Natural killer cell (primary cell): ENCODE data around the gene NCK1. TPM values are rescaled to one million over a fixed set of nuclear protein-coding genes. Genes with fewer than 3 reads are reported as not detected.
A peak's percentile ranks its signal among the peaks of the same experiment; 100 is the strongest.

Experiments used
- ATAC-seq, 3 donors: fragments of 150-1000 bp in 2 of 3; fragments of 200-7000 bp in 1 of 3; cut with Tn5 transposase; 1 replicate in 1 of 3; 2 replicates in 2 of 3; pipeline ENCODE4 v1.10.0; 2021; ENCODE audit warnings: mild to moderate bottlenecking in 2 of 3, moderate library complexity in 2 of 3
- DNase-seq, 2 donors: peaks; one replicate each; pipeline versions ENCODE4 v3.0.0 to v3.0.0-alpha.2; 2013 to 2021; ENCODE audit warnings: mixed read lengths in 1 of 2
- H3K27ac ChIP-seq: one replicate; pipeline ENCODE4 v1.5.1; 2013; ENCODE audit warnings: mild to moderate bottlenecking, low read length
- H3K27me3 ChIP-seq: one replicate; pipeline ENCODE4 v1.6.1; 2013; ENCODE audit warnings: low read length; ENCODE audit not compliant: control insufficient read depth, insufficient read depth
- H3K36me3 ChIP-seq: one replicate; pipeline ENCODE4 v1.6.1; 2013; ENCODE audit warnings: low read length; ENCODE audit not compliant: control insufficient read depth, insufficient read depth
- H3K4me1 ChIP-seq: one replicate; pipeline ENCODE4 v1.6.1; 2013; ENCODE audit warnings: low read length; ENCODE audit not compliant: control insufficient read depth, insufficient read depth
- H3K4me3 ChIP-seq: one replicate; pipeline ENCODE4 v1.5.1; 2013; ENCODE audit warnings: low read length
- H3K9me3 ChIP-seq: one replicate; pipeline ENCODE4 v1.6.1; 2013; ENCODE audit warnings: low read length; ENCODE audit not compliant: control insufficient read depth, insufficient read depth
- H3K27ac Mint-ChIP-seq, 2 donors: one replicate each; pipeline ENCODE4 v1.8.0; 2022; ENCODE audit warnings: mild to moderate bottlenecking in 2 of 2, mixed read lengths in 2 of 2, moderate library complexity in 1 of 2
- H3K27me3 Mint-ChIP-seq, 2 donors: one replicate each; pipeline ENCODE4 v1.8.0; 2022; ENCODE audit warnings: low read depth in 2 of 2, mixed read lengths in 2 of 2
- H3K36me3 Mint-ChIP-seq: one replicate; pipeline ENCODE4 v1.8.0; 2022; ENCODE audit warnings: mixed read lengths
- H3K4me1 Mint-ChIP-seq, 2 donors: one replicate each; pipeline ENCODE4 v1.8.0; 2022; ENCODE audit warnings: mixed read lengths in 2 of 2
- H3K4me3 Mint-ChIP-seq: one replicate; pipeline ENCODE4 v1.8.0; 2022; ENCODE audit warnings: mild to moderate bottlenecking, moderate library complexity, mixed read lengths
- H3K9me3 Mint-ChIP-seq, 2 donors: one replicate each; pipeline ENCODE4 v1.8.0; 2022; ENCODE audit warnings: mixed read lengths in 2 of 2
- WGBS: methylation state at CpG from one replicate; pipeline ENCODE4 v1.1.7; 2013; ENCODE audit warnings: missing lambda C conversion rate; ENCODE audit not compliant: insufficient coverage; 5-methylcytosine and 5-hydroxymethylcytosine counted together
- intact Hi-C: fragments of 100-400 bp; cut with micrococcal nuclease; formaldehyde crosslinking; loops from one replicate; pipeline ENCODE4 v1.14.2; 2022
- total RNA-seq, 4 donors: library from RNA; stranded (reverse); fragments of 120-200 nt in 1 of 4; gene quantifications; one replicate each; pipeline versions ENCODE4 v1.2.3 to v1.2.4, GENCODE V29; 2013 to 2022
- TF ChIP-seq, protein P1 (sequence below): fragments of 200-600 bp; IDR thresholded peaks from one replicate; pipeline ENCODE4 v1.8.0; 2022; ENCODE audit warnings: antibody characterized with exemption

Gene NCK1
- total RNA-seq, 3 donors from 2014 or later (not counting 1 experiment from before 2014, with no cell fraction given), result 61.2 to 77.9 (median 69.5) TPM

DNA sequence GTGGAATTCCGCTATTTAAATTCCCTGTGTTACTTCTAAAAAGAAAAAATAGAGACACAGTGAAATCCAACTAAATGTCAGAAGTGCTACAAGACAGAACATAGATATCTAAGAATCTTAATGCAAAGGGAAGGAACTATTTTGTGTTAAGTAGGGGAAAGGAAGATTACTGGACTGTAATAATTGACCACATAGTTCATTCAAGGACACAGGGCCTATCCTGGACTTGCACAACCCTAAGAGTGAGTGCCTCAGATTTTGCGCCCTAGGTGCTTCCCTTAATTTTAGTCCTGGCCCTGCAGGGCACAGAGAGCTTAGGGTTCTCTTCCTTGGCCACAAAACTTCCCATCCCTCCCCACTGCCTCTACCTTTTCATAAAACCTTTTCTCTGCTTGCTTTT, 92.2 kb downstream of the NCK1 start:
- TF ChIP-seq, protein P1, sequence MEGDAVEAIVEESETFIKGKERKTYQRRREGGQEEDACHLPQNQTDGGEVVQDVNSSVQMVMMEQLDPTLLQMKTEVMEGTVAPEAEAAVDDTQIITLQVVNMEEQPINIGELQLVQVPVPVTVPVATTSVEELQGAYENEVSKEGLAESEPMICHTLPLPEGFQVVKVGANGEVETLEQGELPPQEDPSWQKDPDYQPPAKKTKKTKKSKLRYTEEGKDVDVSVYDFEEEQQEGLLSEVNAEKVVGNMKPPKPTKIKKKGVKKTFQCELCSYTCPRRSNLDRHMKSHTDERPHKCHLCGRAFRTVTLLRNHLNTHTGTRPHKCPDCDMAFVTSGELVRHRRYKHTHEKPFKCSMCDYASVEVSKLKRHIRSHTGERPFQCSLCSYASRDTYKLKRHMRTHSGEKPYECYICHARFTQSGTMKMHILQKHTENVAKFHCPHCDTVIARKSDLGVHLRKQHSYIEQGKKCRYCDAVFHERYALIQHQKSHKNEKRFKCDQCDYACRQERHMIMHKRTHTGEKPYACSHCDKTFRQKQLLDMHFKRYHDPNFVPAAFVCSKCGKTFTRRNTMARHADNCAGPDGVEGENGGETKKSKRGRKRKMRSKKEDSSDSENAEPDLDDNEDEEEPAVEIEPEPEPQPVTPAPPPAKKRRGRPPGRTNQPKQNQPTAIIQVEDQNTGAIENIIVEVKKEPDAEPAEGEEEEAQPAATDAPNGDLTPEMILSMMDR, result no peak
- intact Hi-C loops, result no loop called here
- H3K36me3 Mint-ChIP-seq, result no peaks in the 10 kb centered on the region
- Histone ChIP-seq H3K9me3 (no peaks in the 10 kb centered on the region), H3K27me3 (no peaks in the 10 kb centered on the region), H3K4me3 (no peak overlapping the region), H3K36me3 (peaks cover 3% of the 10 kb centered on the region), H3K4me1 (peaks cover 4% of the 10 kb centered on the region), H3K27ac (no peak overlapping the region)
- no peaks in the 10 kb centered on the region for H3K27me3 Mint-ChIP-seq
- ATAC-seq (no peak), DNase-seq (no peak)
- no peaks in the 10 kb centered on the region for H3K9me3 Mint-ChIP-seq
- WGBS, result 96% methylated on average over 2 of the region's 2 CpGs
- peak overlapping the region in 1 of 2 donors; percentile 73 for H3K27ac Mint-ChIP-seq
- no peak overlapping the region for H3K4me3 Mint-ChIP-seq
- H3K4me1 Mint-ChIP-seq, result peaks cover 34 to 39% of the 10 kb centered on the region in 2 donors

DNA sequence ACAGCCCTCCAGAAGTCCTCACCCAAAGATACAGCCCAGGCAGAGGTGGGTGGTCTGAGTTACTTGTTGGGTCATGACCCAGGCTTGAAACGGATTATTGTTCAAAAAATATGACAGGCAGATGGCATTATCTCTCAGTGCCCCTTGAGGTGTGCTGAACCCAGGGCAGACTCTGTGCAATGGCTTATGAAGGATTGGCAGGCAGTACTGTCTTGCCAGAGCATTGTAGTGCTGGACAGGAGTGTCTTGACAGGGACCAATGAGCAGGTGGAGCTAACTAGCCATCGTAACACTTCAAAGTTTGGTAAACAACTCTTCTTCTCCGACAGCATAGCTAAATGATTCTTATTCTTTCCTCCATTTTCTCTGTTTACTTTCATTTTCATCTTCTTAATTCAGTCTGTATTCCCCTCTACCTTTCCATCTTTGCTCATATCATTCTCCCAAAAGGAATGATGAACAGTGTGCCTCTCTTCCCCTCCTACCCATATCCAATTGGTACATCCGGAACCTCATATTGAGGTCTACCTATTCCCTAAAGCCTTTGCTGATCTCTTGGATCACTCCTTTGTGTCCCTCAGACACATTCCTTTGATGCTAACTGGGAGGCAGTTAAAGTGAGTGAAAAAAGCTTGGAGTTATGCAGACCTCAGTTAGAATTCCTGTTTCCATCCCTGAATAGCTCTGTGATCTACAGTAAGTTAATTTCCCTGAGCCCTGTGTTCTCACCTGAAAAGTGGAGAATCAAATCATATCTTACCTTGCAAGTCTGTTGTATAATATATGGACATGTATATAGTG, 93.2 kb downstream of the NCK1 start:
- H3K4me1 ChIP-seq, result peaks cover 4% of the 10 kb centered on the region
- H3K9me3 Mint-ChIP-seq, result no peaks in the 10 kb centered on the region
- TF ChIP-seq, protein P1, result no peak
- no peaks in the 10 kb centered on the region for H3K27me3 ChIP-seq
- H3K27ac Mint-ChIP-seq, result peak overlapping the region; percentile 60 to 73
- no peaks in the 10 kb centered on the region for H3K36me3 Mint-ChIP-seq
- no peak overlapping the region for H3K27ac ChIP-seq
- DNase-seq (no peak), ATAC-seq (no peak)
- peaks cover 2% of the 10 kb centered on the region for H3K36me3 ChIP-seq
- WGBS, result 85% methylated on average over 4 of the region's 4 CpGs
- peak overlapping the region; percentile 10 for H3K4me3 Mint-ChIP-seq
- no peak overlapping the region for H3K4me3 ChIP-seq
- H3K4me1 Mint-ChIP-seq, result peaks cover 34 to 39% of the 10 kb centered on the region in 2 donors
- intact Hi-C loops, result loop anchor here (5.0 kb wide), 1 partner anchor 73 kb away; no protein-coding TSS in a partner anchor
- H3K27me3 Mint-ChIP-seq, result no peaks in the 10 kb centered on the region
- no peaks in the 10 kb centered on the region for H3K9me3 ChIP-seq

DNA sequence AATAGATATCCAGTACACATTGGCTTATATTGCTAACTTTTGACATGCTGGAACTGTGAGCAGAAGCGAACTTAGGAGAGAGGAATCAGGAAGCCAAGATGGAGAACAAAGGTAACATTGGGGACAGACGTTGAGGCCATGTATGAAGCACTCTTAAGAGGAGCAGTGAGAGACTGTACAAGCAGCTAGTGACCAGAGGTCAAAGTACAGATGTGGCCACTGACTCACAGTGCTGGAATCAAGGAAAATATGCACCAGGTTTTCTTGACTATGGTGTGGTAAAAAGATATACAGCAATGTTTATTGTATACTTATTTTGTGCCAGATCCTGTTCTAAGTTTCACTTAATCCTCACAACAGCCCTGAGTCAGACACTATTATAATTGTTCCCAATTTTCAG, 93.8 kb downstream of the NCK1 start:
- ATAC-seq (no peak), DNase-seq (no peak)
- no peak overlapping the region for H3K4me3 Mint-ChIP-seq
- peak overlapping the region; percentile 60 to 73 for H3K27ac Mint-ChIP-seq
- Histone ChIP-seq H3K4me3 (no peak overlapping the region), H3K27ac (no peak overlapping the region), H3K27me3 (no peaks in the 10 kb centered on the region), H3K9me3 (no peaks in the 10 kb centered on the region), H3K36me3 (no peaks in the 10 kb centered on the region), H3K4me1 (peaks cover 4% of the 10 kb centered on the region)
- no peaks in the 10 kb centered on the region for H3K27me3 Mint-ChIP-seq
- no peaks in the 10 kb centered on the region for H3K36me3 Mint-ChIP-seq
- 90% methylated on average over 2 of the region's 2 CpGs for WGBS
- intact Hi-C loops, result loop anchor here (5.0 kb wide), 1 partner anchor 74 kb away; no protein-coding TSS in a partner anchor
- peaks cover 34 to 39% of the 10 kb centered on the region in 2 donors for H3K4me1 Mint-ChIP-seq
- no peaks in the 10 kb centered on the region for H3K9me3 Mint-ChIP-seq
- TF ChIP-seq, protein P1, result no peak
